Natural killer cell (primary cell): ENCODE results near the gene WSB2. TPM values are rescaled to one million over a fixed set of nuclear protein-coding genes. Genes with fewer than 3 reads are reported as not detected.

Source experiments
- ATAC-seq, 3 donors: fragments of 150-1000 bp in 2 of 3; fragments of 200-7000 bp in 1 of 3; cut with Tn5 transposase; 1 replicate in 1 of 3; 2 replicates in 2 of 3; pipeline ENCODE4 v1.10.0; 2021; ENCODE audit warnings: mild to moderate bottlenecking in 2 of 3, moderate library complexity in 2 of 3
- DNase-seq, 2 donors: peaks; one replicate each; pipeline versions ENCODE4 v3.0.0 to v3.0.0-alpha.2; 2013 to 2021; ENCODE audit warnings: mixed read lengths in 1 of 2
- H3K27ac ChIP-seq: one replicate; pipeline ENCODE4 v1.5.1; 2013; ENCODE audit warnings: mild to moderate bottlenecking, low read length
- H3K27me3 ChIP-seq: one replicate; pipeline ENCODE4 v1.6.1; 2013; ENCODE audit warnings: low read length; ENCODE audit not compliant: control insufficient read depth, insufficient read depth
- H3K36me3 ChIP-seq: one replicate; pipeline ENCODE4 v1.6.1; 2013; ENCODE audit warnings: low read length; ENCODE audit not compliant: control insufficient read depth, insufficient read depth
- H3K4me1 ChIP-seq: one replicate; pipeline ENCODE4 v1.6.1; 2013; ENCODE audit warnings: low read length; ENCODE audit not compliant: control insufficient read depth, insufficient read depth
- H3K4me3 ChIP-seq: one replicate; pipeline ENCODE4 v1.5.1; 2013; ENCODE audit warnings: low read length
- H3K9me3 ChIP-seq: one replicate; pipeline ENCODE4 v1.6.1; 2013; ENCODE audit warnings: low read length; ENCODE audit not compliant: control insufficient read depth, insufficient read depth
- H3K27ac Mint-ChIP-seq, 2 donors: one replicate each; pipeline ENCODE4 v1.8.0; 2022; ENCODE audit warnings: mild to moderate bottlenecking in 2 of 2, mixed read lengths in 2 of 2, moderate library complexity in 1 of 2
- H3K27me3 Mint-ChIP-seq, 2 donors: one replicate each; pipeline ENCODE4 v1.8.0; 2022; ENCODE audit warnings: low read depth in 2 of 2, mixed read lengths in 2 of 2
- H3K36me3 Mint-ChIP-seq: one replicate; pipeline ENCODE4 v1.8.0; 2022; ENCODE audit warnings: mixed read lengths
- H3K4me1 Mint-ChIP-seq, 2 donors: one replicate each; pipeline ENCODE4 v1.8.0; 2022; ENCODE audit warnings: mixed read lengths in 2 of 2
- H3K4me3 Mint-ChIP-seq: one replicate; pipeline ENCODE4 v1.8.0; 2022; ENCODE audit warnings: mild to moderate bottlenecking, moderate library complexity, mixed read lengths
- H3K9me3 Mint-ChIP-seq, 2 donors: one replicate each; pipeline ENCODE4 v1.8.0; 2022; ENCODE audit warnings: mixed read lengths in 2 of 2
- WGBS: methylation state at CpG from one replicate; pipeline ENCODE4 v1.1.7; 2013; ENCODE audit warnings: missing lambda C conversion rate; ENCODE audit not compliant: insufficient coverage; 5-methylcytosine and 5-hydroxymethylcytosine counted together
- intact Hi-C: fragments of 100-400 bp; cut with micrococcal nuclease; formaldehyde crosslinking; loops from one replicate; pipeline ENCODE4 v1.14.2; 2022
- total RNA-seq, 4 donors: library from RNA; stranded (reverse); fragments of 120-200 nt in 1 of 4; gene quantifications; one replicate each; pipeline versions ENCODE4 v1.2.3 to v1.2.4, GENCODE V29; 2013 to 2022
- TF ChIP-seq, protein P1 (sequence below): fragments of 200-600 bp; IDR thresholded peaks from one replicate; pipeline ENCODE4 v1.8.0; 2022; ENCODE audit warnings: antibody characterized with exemption

WSB2 gene
- total RNA-seq, 3 donors from 2014 or later (not counting 1 experiment from before 2014, with no cell fraction given) = 25.5 to 29.5 (median 28.8) TPM

DNA sequence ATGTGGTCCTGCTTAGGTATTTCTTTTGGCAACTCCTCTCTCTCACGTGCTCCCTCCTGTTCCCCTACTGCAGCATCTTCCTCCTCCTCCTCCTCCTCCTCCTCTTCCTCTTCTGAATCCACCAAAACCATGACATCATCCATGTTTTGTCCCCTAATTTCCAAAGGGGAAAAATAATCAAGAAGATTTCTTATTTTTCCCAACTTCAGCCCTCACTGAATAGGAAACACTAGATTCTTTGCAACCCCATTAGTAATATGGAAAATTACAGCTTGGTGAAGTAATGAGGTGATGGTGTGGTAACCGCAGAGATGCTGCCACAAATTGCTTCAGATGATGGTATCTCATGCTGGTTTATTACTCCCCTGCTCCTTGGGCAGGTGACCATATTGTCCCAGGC is 7.5 kb upstream of the WSB2 start:
- TF ChIP-seq, protein P1, sequence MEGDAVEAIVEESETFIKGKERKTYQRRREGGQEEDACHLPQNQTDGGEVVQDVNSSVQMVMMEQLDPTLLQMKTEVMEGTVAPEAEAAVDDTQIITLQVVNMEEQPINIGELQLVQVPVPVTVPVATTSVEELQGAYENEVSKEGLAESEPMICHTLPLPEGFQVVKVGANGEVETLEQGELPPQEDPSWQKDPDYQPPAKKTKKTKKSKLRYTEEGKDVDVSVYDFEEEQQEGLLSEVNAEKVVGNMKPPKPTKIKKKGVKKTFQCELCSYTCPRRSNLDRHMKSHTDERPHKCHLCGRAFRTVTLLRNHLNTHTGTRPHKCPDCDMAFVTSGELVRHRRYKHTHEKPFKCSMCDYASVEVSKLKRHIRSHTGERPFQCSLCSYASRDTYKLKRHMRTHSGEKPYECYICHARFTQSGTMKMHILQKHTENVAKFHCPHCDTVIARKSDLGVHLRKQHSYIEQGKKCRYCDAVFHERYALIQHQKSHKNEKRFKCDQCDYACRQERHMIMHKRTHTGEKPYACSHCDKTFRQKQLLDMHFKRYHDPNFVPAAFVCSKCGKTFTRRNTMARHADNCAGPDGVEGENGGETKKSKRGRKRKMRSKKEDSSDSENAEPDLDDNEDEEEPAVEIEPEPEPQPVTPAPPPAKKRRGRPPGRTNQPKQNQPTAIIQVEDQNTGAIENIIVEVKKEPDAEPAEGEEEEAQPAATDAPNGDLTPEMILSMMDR = no peak
- no peak overlapping the region for H3K27ac Mint-ChIP-seq
- no peaks in the 10 kb centered on the region for H3K27me3 ChIP-seq
- no peak overlapping the region for H3K4me3 Mint-ChIP-seq
- 81% methylated on average over 2 of the region's 2 CpGs for WGBS
- no peak for DNase-seq
- peaks cover 9 to 14% of the 10 kb centered on the region in 2 donors for H3K4me1 Mint-ChIP-seq
- no peaks in the 10 kb centered on the region for H3K4me1 ChIP-seq
- intact Hi-C loops = no loop called here
- no peaks in the 10 kb centered on the region for H3K36me3 Mint-ChIP-seq
- H3K9me3 Mint-ChIP-seq = no peaks in the 10 kb centered on the region
- H3K27me3 Mint-ChIP-seq = peaks cover 21 to 43% of the 10 kb centered on the region in 2 donors
- ATAC-seq = no peak
- no peaks in the 10 kb centered on the region for H3K36me3 ChIP-seq
- no peaks in the 10 kb centered on the region for H3K9me3 ChIP-seq
- H3K27ac ChIP-seq = no peak overlapping the region
- no peak overlapping the region for H3K4me3 ChIP-seq

DNA sequence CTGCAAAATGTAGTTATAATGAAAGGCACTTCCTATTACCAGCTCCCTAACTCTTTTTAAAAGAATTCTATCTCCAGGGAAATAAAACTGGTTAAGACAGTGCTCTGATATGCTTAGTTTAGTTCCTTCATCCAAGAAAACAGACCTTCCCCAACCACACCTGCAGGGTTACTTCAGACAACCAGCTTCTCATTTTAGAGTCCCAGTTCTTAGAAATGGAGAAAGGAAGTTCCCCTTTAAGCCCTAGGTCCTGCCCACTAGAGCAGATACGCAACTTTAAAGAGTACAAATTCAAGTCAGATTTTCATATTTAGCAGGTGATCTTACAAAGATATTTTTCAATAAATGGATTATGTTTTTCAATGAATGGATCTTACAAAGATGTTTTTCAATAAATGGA is 4.4 kb upstream of the WSB2 start:
- Histone ChIP-seq H3K36me3 (no peaks in the 10 kb centered on the region), H3K27me3 (no peaks in the 10 kb centered on the region), H3K4me1 (peaks cover 16% of the 10 kb centered on the region), H3K27ac (no peak overlapping the region), H3K4me3 (no peak overlapping the region), H3K9me3 (no peaks in the 10 kb centered on the region)
- Mint-ChIP-seq H3K9me3 (no peaks in the 10 kb centered on the region), H3K27ac (no peak overlapping the region), H3K4me1 (peaks cover 21 to 32% of the 10 kb centered on the region in 2 donors), H3K36me3 (no peaks in the 10 kb centered on the region), H3K4me3 (no peak overlapping the region), H3K27me3 (peaks cover 18 to 43% of the 10 kb centered on the region in 2 donors)
- TF ChIP-seq, protein P1 = no peak
- intact Hi-C loops = no loop called here
- WGBS = no CpG with 5 or more reads among the region's 1 CpG
- DNase-seq (no peak), ATAC-seq (no peak)

DNA sequence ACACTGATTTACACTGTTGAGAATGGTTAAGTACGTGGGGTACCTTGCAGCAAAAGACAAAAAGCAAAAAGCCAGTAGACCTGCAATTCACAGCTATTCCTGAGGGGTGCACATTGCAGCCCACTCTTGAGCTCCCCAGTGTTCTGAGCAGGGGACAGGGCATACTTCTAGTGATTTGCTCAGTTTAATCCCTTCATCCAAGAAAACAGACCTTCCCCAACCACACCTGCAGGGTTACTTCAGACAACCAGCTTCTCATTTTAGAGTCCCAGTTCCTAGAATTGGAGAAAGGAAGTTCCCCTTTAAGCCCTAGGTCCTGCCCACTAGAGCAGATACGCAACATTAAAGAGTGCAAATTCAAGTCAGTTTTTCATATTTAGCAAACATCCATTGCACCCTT is 3.6 kb upstream of the WSB2 start:
- Histone ChIP-seq H3K27me3 (no peaks in the 10 kb centered on the region), H3K9me3 (no peaks in the 10 kb centered on the region), H3K27ac (no peak overlapping the region), H3K4me3 (no peak overlapping the region), H3K36me3 (no peaks in the 10 kb centered on the region), H3K4me1 (peaks cover 24% of the 10 kb centered on the region)
- DNase-seq = peak in 1 of 2 donors; percentile 55
- TF ChIP-seq, protein P1 = no peak
- intact Hi-C loops = loop anchor here (5.0 kb wide), 1 partner anchor 58 kb away; no protein-coding TSS in a partner anchor
- 19% methylated on average over 2 of the region's 2 CpGs for WGBS
- peak in 2 of 3 donors; percentile 16 to 32 for ATAC-seq
- Mint-ChIP-seq H3K36me3 (no peaks in the 10 kb centered on the region), H3K27ac (no peak overlapping the region), H3K9me3 (no peaks in the 10 kb centered on the region), H3K4me3 (peak overlapping the region; percentile 45), H3K4me1 (peaks cover 29 to 39% of the 10 kb centered on the region in 2 donors), H3K27me3 (peaks cover 18 to 43% of the 10 kb centered on the region in 2 donors)
